Heart left ventricle (tissue), 13 donors: ENCODE measurements around the gene TEX29.

Source experiments
- CTCF ChIP-seq, 12 donors: fragments of 200-600 bp; sonication (generic) in 4 of 12; IDR thresholded peaks; one replicate each; pipeline versions ENCODE4 v1.5.0 to v1.8.0; 2018 to 2022; ENCODE audit warnings: antibody characterized with exemption in 12 of 12, mild to moderate bottlenecking in 5 of 12
- POLR2A ChIP-seq, 2 donors: fragments of 450-650 bp; IDR thresholded peaks; one replicate each; pipeline ENCODE4 v1.6.1; 2017; ENCODE audit warnings: antibody characterized with exemption in 2 of 2, mild to moderate bottlenecking in 2 of 2, moderate library complexity in 2 of 2
- donor health status: ischemic (EF 13 %, LVEDD 7.1; RV severe dilation, severe dysfunction).
- donor health status: DM: no; HTN: yes; CAD: no.
- donor health status: DM: no; HTN: no; CAD: no.
- donor health status: ischemic (EF 25% LVEDD 6.9; RV normal size, moderate dysfunction).
- donor health status: ischemic (EF 25% LVEDD 5.7; RV mildly dilated, moderate dysfunction).
- donor health status: ischemic (EF 35%, LVEDD 5.7; RV mildly dilated, moderate dysfunction).
- donor health status: nonischemic (EF 11% LVEDD 7.7; RV severe dilation, severe dysfunction).
- donor health status: DM: yes; HTN: yes; CAD: no.
- donor health status: PGD.
- donor health status: ischemic (EF 29% LVEDD 5.4; RV normal size, mild dysfunction).
- donor health status: nonischemic (EF 23%, LVEDD 6.1; RV moderate dilation, normal function).

- no peak for TF ChIP-seq CTCF (IDR thresholded peaks at IDR 0.05)
- no peak for TF ChIP-seq POLR2A (IDR thresholded peaks at IDR 0.05)
These were observed 36.5 kb upstream of the TEX29 start for GRCh38 chr13:111283991-111284390.
